ENCODE measurements around the gene TMEM95. TPM values are rescaled to one million over a fixed set of nuclear protein-coding genes. Genes with fewer than 3 reads are reported as not detected.
A peak's percentile ranks its signal among the peaks of the same experiment; 100 is the strongest.

Gene TMEM95
- total RNA-seq, 1 experiment from 2014 or later, result not detected

DNA sequence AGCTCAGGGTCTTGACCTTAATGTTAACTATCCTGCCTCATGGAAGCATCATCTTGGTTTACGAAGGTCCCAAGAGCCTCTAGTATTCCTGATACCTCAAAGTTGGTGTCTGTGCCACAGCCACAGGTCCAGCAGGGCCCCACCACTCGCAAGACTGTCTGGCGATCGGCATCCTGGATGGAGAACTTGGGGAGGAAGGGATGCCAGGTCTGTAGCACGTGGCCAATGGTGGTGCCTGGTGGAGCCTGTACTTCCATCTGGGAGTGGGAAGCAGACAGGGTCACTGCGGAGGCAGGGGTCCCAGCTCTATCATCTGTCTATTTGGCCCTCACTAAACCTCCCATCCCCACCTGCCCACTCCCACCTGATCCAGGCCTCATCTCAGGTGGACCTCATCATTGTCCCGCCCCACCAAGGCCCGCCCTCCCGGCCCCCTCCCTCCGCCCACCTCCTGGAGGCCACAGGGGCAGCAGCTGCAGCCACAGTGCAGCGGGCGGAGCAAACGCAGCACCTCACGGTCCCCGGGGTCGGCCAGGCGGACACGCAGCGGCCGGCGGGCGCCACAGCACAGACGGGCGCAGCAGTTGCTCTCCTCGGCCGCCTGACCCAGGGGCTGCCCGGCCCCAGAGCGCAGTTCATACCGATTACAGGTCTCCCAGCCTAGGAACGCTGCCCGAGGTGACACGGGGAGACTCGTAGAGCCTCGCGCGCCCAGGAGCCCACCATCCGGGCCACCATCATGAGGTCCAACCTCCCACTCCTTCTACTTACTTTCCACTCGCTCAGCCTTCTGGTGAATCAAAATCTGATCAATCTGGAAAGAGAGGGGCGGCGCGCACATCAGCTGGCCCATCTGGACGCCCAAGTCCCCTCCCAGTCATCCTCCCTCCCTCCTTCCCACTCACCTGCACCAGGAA lies 38.0 kb downstream of the TMEM95 start:
- in situ Hi-C loops (cut with HindIII; ENCODE audit: low sequenced_read_pairs), result loop anchor here (25.0 kb wide), 1 partner anchor 94 kb away; the partner anchor contains the start of genes POLR2A, SLC35G6 and ZBTB4
- no peak for DNase-seq (ENCODE audit: low spot score)

DNA sequence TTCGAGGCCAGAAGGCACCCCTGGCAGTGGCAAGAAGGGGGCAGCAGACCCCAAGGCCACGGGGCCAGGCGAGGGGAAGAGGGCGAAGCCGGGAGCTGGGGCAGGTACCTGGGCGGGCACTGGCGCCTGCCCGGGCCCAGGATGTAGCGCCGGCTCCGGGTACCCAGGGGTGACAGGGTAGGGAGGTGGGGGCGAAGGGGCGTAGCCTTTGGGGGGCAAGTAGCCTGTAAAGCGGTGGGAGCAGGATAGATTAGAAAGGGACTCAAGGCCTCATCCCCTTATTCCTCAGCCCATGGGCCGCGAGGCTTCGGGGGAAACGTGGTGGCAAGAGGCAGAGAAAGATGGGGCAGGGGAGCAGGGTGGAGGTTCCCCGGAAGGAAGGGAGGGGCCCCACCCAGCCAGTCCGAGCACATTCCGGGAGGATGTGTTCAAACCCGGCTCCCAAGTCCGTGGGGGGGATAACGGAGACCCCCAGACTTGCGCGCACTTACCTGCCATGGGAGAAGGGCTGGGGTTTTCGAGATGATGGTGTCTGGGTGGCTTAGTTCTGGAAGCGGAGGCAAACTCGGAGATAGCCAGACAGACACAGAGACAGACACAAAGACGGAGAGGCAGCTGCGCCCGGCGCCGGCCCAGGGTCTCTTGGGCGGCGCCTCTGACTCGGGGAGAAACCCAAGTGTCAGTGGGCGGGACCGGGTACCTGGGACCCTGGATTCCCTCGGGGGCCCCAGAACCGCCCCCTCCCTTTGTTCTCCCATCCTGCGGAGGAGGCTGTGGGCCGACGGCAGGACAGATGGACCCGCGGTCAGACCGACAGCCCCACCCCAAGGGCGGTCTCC lies 38.9 kb downstream of the TMEM95 start:
- in situ Hi-C loops (cut with HindIII; ENCODE audit: low sequenced_read_pairs), result loop anchor here (25.0 kb wide), 1 partner anchor 93 kb away; the partner anchor contains the start of genes POLR2A, SLC35G6 and ZBTB4
- DNase-seq (ENCODE audit: low spot score), result no peak

DNA sequence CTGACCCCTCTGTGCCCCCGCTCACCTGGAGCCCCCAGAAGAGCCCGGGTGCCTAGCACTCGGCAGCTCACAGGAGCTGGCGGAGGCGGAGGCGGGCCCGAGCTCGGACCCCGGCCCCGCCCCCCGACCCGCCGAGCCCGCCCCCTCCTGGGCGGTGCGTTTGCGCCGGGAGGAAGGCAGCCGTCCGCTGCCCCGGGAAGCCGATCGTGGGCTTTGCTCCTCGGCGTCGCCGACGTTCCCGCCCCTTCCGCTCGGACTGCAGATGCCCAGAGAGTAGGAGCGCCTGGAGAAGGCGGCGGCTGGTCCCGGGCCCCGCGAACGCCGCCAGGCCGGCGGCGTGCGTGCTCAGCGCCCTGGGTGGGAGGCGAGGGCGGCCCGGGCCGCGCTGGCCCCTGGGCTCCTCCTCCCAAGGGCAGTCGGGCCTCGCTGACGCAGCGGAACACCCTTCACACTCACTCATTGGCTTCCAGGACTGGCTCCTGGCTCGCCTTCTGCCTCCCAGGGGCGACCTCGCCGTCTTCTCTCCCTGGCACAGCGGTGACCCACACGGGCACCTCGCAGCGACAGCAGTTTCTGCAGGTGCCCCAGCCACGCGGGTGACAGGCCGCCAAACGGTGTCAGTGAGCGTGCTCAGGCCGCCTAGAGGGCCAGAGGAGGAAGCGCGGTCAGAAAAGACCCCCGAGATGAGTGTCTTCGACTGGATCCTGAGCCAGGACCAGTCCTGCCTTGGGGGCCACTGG lies 39.7 kb downstream of the TMEM95 start, which contains the start of gene PLSCR3:
TSS of gene PLSCR3 (minus strand) at position 74 of the 740 bp plus-strand sequence. CDS start 415 bp downstream, outside the sequence.
- DNase-seq (ENCODE audit: low spot score), result peak; percentile 82
- in situ Hi-C loops (cut with HindIII; ENCODE audit: low sequenced_read_pairs), result loop anchor here (25.0 kb wide), 1 partner anchor 93 kb away; the partner anchor contains the start of genes POLR2A, SLC35G6 and ZBTB4

DNA sequence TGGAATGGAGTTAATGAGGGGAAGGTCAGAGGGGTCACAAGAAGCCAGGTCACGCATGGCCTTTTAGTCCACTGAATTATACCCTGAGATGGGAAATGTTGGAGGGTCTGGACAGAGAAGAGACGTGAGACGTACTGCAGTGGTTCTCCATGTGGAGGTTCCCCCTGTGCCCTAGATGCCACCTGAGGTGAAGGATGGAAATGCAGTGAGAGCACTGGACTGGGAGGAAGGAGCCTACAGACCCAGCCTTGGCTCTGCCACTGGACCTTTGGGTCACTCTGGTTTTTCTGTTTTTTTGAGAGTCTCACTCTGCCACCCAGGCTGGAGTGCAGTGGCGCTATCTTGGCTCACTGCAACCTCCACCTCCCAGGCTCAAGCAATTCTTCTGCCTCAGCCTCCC lies 41.2 kb downstream of the TMEM95 start:
- in situ Hi-C loops (cut with HindIII; ENCODE audit: low sequenced_read_pairs), result loop anchor here (25.0 kb wide), 1 partner anchor 91 kb away; the partner anchor contains the start of genes POLR2A, SLC35G6 and ZBTB4

DNA sequence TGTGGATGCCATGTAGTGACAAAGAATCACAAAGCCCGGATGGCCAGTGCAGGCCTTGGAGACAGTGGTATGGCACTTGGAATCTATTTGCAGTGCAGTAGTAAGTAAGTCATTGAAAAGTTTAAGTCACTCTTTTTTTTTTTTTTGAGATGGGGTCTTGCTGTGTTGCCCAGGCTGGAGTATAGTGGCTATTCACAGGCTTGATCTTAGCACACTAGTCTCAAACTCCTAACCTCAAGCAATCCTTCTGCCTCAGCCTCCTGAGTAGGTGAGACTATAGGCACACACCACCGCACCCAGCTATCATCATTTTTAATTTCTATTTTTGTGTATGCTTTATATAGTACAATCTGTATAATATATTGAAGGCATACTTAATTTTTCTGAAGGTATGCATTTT lies 43.7 kb downstream of the TMEM95 start:
- DNase-seq (ENCODE audit: low spot score), result no peak
- in situ Hi-C loops (cut with HindIII; ENCODE audit: low sequenced_read_pairs), result loop anchor here (25.0 kb wide), 1 partner anchor 89 kb away; the partner anchor contains the start of genes POLR2A, SLC35G6 and ZBTB4

More for the DNA sequence above, 41.2 kb downstream of the TMEM95 start:
- DNase-seq (ENCODE audit: low spot score), result no peak

DNA sequence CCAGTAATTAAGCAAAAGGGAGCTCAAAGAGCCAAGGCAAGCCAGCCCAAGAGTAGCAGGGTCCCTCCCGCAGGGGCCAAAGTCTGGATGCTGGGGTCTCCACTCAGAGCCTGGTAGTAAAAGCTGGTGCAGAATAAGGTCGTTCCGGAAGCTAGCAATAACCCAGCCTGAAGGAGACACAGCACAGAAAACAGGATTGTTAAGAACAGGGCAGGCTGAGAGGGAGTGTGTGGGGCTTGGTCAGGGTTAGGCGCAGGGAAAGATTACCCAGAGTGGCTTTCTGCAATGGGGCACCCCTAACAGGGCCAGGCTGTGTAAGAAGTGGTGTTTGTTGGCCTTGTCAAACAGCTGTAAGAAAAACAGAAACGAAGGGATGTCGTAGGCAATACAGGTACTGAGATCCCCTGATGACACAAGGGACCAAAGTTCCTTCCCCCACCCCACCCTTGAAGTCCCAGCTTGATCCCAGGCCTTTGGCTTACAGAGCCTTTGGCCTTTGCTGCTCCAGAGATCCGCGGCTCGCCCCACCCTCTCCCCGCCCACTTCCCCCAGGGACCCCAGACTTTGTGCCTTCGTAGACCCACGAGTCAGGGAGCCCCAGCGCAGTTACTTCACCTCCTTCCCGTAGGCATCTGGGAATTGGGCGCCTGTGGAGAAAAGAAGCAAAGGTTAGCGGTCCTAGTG lies 48.2 kb downstream of the TMEM95 start:
- DNase-seq (ENCODE audit: low spot score), result no peak
- in situ Hi-C loops (cut with HindIII; ENCODE audit: low sequenced_read_pairs), result no loop called here

DNA sequence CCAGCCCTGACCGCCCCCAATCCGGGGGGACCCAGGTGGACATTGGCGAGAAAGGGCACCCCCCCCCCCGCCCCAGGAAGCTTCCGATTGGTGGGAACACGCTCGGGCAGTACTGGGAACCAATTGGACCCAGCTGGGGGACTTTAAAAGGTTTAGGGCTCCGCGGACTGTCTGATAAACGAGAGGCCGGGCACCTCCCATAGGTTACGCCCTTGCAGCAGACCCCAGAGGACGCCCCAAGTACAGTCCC lies 48.7 kb downstream of the TMEM95 start:
- no peak for DNase-seq (ENCODE audit: low spot score)
- in situ Hi-C loops (cut with HindIII; ENCODE audit: low sequenced_read_pairs), result no loop called here

DNA sequence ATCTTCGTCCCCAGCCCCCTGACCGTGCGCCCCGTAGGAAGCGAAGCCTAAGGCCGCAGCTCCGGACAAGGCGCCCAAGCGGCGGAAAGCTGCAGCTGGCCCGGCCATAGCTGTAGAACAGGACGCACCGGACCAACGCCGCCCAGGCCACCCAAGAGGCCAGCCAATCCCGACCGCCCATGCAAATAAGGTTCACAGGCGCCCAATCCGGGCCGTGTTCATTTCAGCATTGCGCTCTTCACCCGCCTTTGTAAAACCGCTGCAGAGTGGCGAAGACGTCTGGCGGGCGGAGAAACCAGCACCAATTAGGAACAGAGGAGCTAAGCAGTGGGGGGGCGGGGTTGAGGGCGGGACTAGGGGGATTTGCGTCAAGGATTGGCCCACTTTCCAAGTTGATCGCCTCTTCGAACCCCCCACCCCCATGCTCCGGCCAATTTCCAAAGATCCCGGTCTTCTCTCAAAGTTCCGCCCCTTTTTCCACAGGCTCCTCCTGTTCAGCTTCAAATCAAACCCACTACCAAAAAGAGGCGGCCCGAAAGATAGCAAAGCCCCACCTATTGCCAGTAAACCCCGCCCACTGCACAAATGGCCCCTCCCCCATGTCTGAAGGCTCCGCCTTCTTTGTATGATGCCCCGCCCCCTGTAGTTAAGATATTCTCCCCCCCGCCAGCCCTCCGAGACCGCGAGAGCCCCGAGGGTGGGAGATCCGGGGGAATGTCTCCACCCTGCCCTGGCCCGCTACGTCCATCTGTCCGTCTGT lies 49.2 kb downstream of the TMEM95 start, which contains the start of gene TMEM256:
TSS of gene TMEM256 (minus strand) at position 121 of the 760 bp plus-strand sequence. CDS start at position 108, 13 bp downstream.
- DNase-seq (ENCODE audit: low spot score), result peak; percentile 100
- in situ Hi-C loops (cut with HindIII; ENCODE audit: low sequenced_read_pairs), result no loop called here

DNA sequence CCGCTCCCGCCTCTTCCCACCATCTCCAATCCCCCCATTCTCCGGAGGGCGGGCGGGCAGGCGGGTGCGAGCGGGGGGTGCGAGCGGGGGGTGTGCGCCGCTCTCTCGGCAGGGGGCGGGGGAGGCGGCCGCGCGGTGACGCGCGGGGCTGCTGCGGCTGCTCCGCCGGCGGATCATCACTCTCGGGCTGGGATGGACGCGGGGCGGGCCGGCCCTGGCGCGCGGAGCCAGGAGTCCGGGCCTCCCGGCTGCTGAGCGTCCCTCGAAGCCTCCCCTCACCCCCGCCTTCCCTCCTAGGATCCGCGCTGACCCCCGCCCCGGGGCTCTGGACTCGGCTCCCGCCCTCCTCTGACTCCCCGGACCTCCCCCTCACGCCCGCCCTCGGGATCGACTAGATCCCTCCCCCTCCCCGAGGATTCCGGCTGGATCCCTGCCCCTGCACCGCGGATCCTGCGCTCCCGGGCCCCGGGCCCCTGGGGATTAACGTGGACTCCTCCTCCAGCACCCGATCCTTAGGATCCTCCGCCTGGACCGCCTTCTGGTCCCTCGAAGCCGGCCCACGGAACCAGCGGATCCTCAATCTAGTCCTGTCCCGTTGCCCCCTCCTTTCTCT lies 49.9 kb downstream of the TMEM95 start:
- in situ Hi-C loops (cut with HindIII; ENCODE audit: low sequenced_read_pairs), result no loop called here
- peak; percentile 51 for DNase-seq (ENCODE audit: low spot score)

DNA sequence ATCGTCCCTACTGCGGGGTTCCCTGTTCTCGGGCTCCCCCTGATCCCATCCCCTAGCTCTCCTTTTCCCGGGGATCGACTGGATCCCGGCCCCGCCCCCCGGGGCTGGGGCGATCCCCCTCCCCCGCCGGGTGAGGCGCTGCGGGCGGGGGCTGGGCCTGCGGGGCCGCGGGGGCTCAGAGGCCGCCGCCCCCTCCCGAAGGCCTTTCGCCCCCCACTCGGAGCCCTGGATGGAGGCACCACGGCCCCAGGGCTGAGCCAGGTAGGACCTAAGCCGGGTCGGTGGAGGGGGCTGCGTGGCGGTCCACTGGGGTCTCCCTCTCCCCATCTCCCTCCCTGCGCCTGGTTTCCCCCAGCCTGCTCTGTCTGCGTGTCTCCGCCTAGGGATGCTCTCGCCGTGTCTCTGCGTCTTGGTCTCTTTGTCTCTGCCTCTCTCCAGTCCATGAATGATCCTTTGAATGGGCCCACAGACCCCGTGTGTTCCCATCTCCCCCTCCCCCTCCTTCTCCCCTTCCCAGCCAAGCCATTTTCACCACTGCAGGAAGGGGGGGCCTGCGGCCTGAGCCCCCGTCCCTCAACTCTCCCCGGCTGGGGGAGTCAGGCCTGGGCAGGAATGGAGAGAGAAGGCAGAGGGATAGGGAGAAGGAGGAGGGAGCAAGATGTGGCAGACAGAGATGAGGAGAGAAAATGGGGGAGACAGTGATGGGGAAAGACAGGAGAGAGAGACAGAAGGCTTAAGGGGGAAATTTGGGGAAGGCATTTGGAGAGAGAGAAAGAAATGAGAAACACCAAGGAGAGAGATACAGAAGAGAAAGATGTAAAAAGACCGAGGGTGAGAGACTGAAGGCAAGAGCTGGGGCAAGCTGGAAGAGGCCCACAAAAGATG lies 50.6 kb downstream of the TMEM95 start:
- peak; percentile 44 for DNase-seq (ENCODE audit: low spot score)
- in situ Hi-C loops (cut with HindIII; ENCODE audit: low sequenced_read_pairs), result no loop called here

DNA sequence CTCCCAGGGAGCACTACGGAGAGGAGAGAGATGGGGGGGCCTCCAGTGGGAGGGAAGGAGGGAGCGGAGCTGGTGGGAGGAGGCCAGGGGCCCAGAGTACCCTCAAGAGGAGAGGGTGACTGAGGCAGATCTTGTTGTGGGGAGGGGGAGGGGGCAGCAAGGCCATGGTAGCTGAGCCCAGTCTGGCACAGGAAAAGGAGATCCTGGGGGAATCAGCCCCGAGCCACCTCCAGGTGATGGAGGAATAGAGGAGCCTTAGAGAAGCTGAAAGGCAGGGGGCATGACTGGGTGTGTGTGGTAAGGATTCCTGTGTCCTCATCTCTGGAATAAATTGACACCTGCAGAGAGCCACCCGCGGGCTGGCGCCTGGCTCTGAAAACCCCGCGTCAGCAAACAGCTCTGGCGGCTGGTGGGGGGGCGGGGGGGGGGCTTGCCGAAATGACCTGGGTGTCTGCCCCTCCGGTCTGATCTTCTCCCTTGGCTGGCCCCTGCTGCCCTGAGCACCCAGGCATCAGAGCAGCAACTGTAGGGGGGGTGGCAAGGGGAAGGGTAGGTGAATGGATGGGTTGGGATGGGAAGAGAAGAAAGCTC lies 51.4 kb downstream of the TMEM95 start:
- in situ Hi-C loops (cut with HindIII; ENCODE audit: low sequenced_read_pairs), result no loop called here
- DNase-seq (ENCODE audit: low spot score), result peak; percentile 14

Other genes with a start within 250 kb of the TMEM95 start
- gene ASGR2, start 240.3 kb upstream of the TMEM95 start, total RNA-seq (2014; rRNA removed; shearing (Covaris generic)), result not detected in 2 replicates
- gene ASGR1, start 175.8 kb upstream of the TMEM95 start, total RNA-seq (2014; rRNA removed; shearing (Covaris generic)), result 3.3 and 7.1 TPM in 2 replicates
- gene DLG4, start 135.3 kb upstream of the TMEM95 start, total RNA-seq (2014; rRNA removed; shearing (Covaris generic)), result 15.5 and 18.8 TPM in 2 replicates
- 399 and 405 TPM in 2 replicates for gene ACADVL, start 135.2 kb upstream of the TMEM95 start, total RNA-seq (2014; rRNA removed; shearing (Covaris generic))
- gene DVL2, start 120.6 kb upstream of the TMEM95 start, total RNA-seq (2014; rRNA removed; shearing (Covaris generic)), result 89.9 and 99.0 TPM in 2 replicates
- 113 and 121 TPM in 2 replicates for gene PHF23, start 115.7 kb upstream of the TMEM95 start, total RNA-seq (2014; rRNA removed; shearing (Covaris generic))
- gene GABARAP, start 112.7 kb upstream of the TMEM95 start, total RNA-seq (2014; rRNA removed; shearing (Covaris generic)), result 227 and 249 TPM in 2 replicates
- gene CTDNEP1, start 103.4 kb upstream of the TMEM95 start, total RNA-seq (2014; rRNA removed; shearing (Covaris generic)), result 18.3 and 26.8 TPM in 2 replicates
- 74.1 and 95.6 TPM in 2 replicates for gene ELP5, start 102.9 kb upstream of the TMEM95 start, total RNA-seq (2014; rRNA removed; shearing (Covaris generic))
- gene CLDN7, start 92.7 kb upstream of the TMEM95 start, total RNA-seq (2014; rRNA removed; shearing (Covaris generic)), result 0.17 and 3.5 TPM in 2 replicates
- gene SLC2A4, start 73.4 kb upstream of the TMEM95 start, total RNA-seq (2014; rRNA removed; shearing (Covaris generic)), result 2.3 and 2.7 TPM in 2 replicates
- 20.5 and 20.9 TPM in 2 replicates for gene YBX2, start 60.5 kb upstream of the TMEM95 start, total RNA-seq (2014; rRNA removed; shearing (Covaris generic))
- 1,140 and 1,147 TPM in 2 replicates for gene EIF5A, start 47.5 kb upstream of the TMEM95 start, total RNA-seq (2014; rRNA removed; shearing (Covaris generic))
- 109 and 113 TPM in 2 replicates for gene GPS2, start 39.8 kb upstream of the TMEM95 start, total RNA-seq (2014; rRNA removed; shearing (Covaris generic))
- gene NEURL4, start 25.8 kb upstream of the TMEM95 start, total RNA-seq (2014; rRNA removed; shearing (Covaris generic)), result 21.4 and 50.0 TPM in 2 replicates
- 0.61 TPM in 1 of 2 replicates, not detected in the other for gene ACAP1, start 18.6 kb upstream of the TMEM95 start, total RNA-seq (2014; rRNA removed; shearing (Covaris generic))
- 12.0 and 14.3 TPM in 2 replicates for gene KCTD11, start 3.0 kb upstream of the TMEM95 start, total RNA-seq (2014; rRNA removed; shearing (Covaris generic))
- not detected in 2 replicates for gene TNK1, start 25.9 kb downstream of the TMEM95 start, total RNA-seq (2014; rRNA removed; shearing (Covaris generic))
- 7.9 and 8.3 TPM in 2 replicates for gene PLSCR3, start 39.4 kb downstream of the TMEM95 start, total RNA-seq (2014; rRNA removed; shearing (Covaris generic))
- 200 and 369 TPM in 2 replicates for gene TMEM256, start 48.9 kb downstream of the TMEM95 start, total RNA-seq (2014; rRNA removed; shearing (Covaris generic))
- gene NLGN2, start 52.7 kb downstream of the TMEM95 start, total RNA-seq (2014; rRNA removed; shearing (Covaris generic)), result 5.5 and 6.8 TPM in 2 replicates
- gene SPEM1, start 65.2 kb downstream of the TMEM95 start, total RNA-seq (2014; rRNA removed; shearing (Covaris generic)), result not detected in 2 replicates
- not detected in 2 replicates for gene SPEM2, start 70.5 kb downstream of the TMEM95 start, total RNA-seq (2014; rRNA removed; shearing (Covaris generic))
- not detected in 2 replicates for gene SPEM3, start 73.7 kb downstream of the TMEM95 start, total RNA-seq (2014; rRNA removed; shearing (Covaris generic))
- gene TMEM102, start 80.3 kb downstream of the TMEM95 start, total RNA-seq (2014; rRNA removed; shearing (Covaris generic)), result 4.6 and 4.9 TPM in 2 replicates
- gene FGF11, start 84.4 kb downstream of the TMEM95 start, total RNA-seq (2014; rRNA removed; shearing (Covaris generic)), result 20.4 and 24.2 TPM in 2 replicates
- gene CHRNB1, start 89.9 kb downstream of the TMEM95 start, total RNA-seq (2014; rRNA removed; shearing (Covaris generic)), result 7.6 and 24.0 TPM in 2 replicates
- 4.1 and 4.4 TPM in 2 replicates for gene ZBTB4, start 124.5 kb downstream of the TMEM95 start, total RNA-seq (2014; rRNA removed; shearing (Covaris generic))
- not detected in 2 replicates for gene SLC35G6, start 126.3 kb downstream of the TMEM95 start, total RNA-seq (2014; rRNA removed; shearing (Covaris generic))
- 52.7 and 52.8 TPM in 2 replicates for gene POLR2A, start 129.2 kb downstream of the TMEM95 start, total RNA-seq (2014; rRNA removed; shearing (Covaris generic))
- gene TNFSF12, start 193.9 kb downstream of the TMEM95 start, total RNA-seq (2014; rRNA removed; shearing (Covaris generic)), result not detected in 2 replicates
- 1.5 TPM in 1 of 2 replicates, not detected in the other for gene TNFSF13, start 203.6 kb downstream of the TMEM95 start, total RNA-seq (2014; rRNA removed; shearing (Covaris generic))
- 157 and 182 TPM in 2 replicates for gene SENP3, start 206.8 kb downstream of the TMEM95 start, total RNA-seq (2014; rRNA removed; shearing (Covaris generic))
- gene CD68, start 224.5 kb downstream of the TMEM95 start, total RNA-seq (2014; rRNA removed; shearing (Covaris generic)), result 119 and 129 TPM in 2 replicates
- gene MPDU1, start 228.7 kb downstream of the TMEM95 start, total RNA-seq (2014; rRNA removed; shearing (Covaris generic)), result 151 and 157 TPM in 2 replicates
- 6.8 and 12.1 TPM in 2 replicates for gene SOX15, start 234.9 kb downstream of the TMEM95 start, total RNA-seq (2014; rRNA removed; shearing (Covaris generic))

Measured in G401 (cell line).